H1 (cell line): ENCODE results near the gene TMEM129. TPM values are rescaled to one million over a fixed set of nuclear protein-coding genes. Genes with fewer than 3 reads are reported as not detected.

Experiments
- ASH2L ChIP-seq: fragments of 200-600, 300-600 bp; sonication (generic); IDR thresholded peaks from one replicate; pipeline ENCODE4 v1.7.1; 2017; ENCODE audit warnings: low read length
- ATF2 ChIP-seq: IDR thresholded peaks from 2 replicates; pipeline ENCODE4 v1.6.1; 2012; ENCODE audit warnings: low read length, inconsistent platforms
- BACH1 ChIP-seq: IDR thresholded peaks from 2 replicates; pipeline ENCODE4 v1.6.1; 2012; ENCODE audit warnings: low read length, improper control_type of control experiment
- BRCA1 ChIP-seq: IDR thresholded peaks from 2 replicates; pipeline ENCODE4 v1.6.1; 2012; ENCODE audit warnings: low read depth, low read length, improper control_type of control experiment
- CREB1 ChIP-seq: IDR thresholded peaks from 2 replicates; pipeline ENCODE4 v1.6.1; 2012; ENCODE audit warnings: inconsistent platforms
- CTBP2 ChIP-seq: IDR thresholded peaks from 2 replicates; pipeline ENCODE4 v1.7.0; 2011; ENCODE audit warnings: borderline replicate concordance, mild to moderate bottlenecking, moderate library complexity, mixed read lengths, low read length; ENCODE audit not compliant: insufficient read depth, insufficient read length
- FOSL1 ChIP-seq: IDR thresholded peaks from 2 replicates; pipeline ENCODE4 v1.6.1; 2011; ENCODE audit warnings: mild to moderate bottlenecking, low read depth, low read length, moderate library complexity; ENCODE audit not compliant: insufficient read depth
- JUN ChIP-seq: IDR thresholded peaks from 2 replicates; pipeline ENCODE4 v1.6.1; 2011; ENCODE audit warnings: low read depth, mild to moderate bottlenecking, improper control_type of control experiment, low read length
- KDM1A ChIP-seq: fragments of 200-600, 300-600 bp; sonication (generic); IDR thresholded peaks from 2 replicates; pipeline ENCODE4 v1.7.1; 2016; ENCODE audit warnings: mild to moderate bottlenecking, low read length, borderline replicate concordance
- KDM4A ChIP-seq: IDR thresholded peaks from one replicate; pipeline ENCODE4 v1.7.1; 2012; ENCODE audit warnings: low read depth, mild to moderate bottlenecking, moderate library complexity, low read length, inconsistent platforms; ENCODE audit not compliant: severe bottlenecking
- KDM5A ChIP-seq: fragments of 200-600 bp; IDR thresholded peaks from 2 replicates; pipeline ENCODE4 v1.7.1; 2012; ENCODE audit warnings: mild to moderate bottlenecking, low read length, inconsistent platforms, mixed read lengths
- NRF1 ChIP-seq: IDR thresholded peaks from 2 replicates; pipeline ENCODE4 v1.6.1; 2011; ENCODE audit warnings: mild to moderate bottlenecking, low read depth, low read length, improper control_type of control experiment
- PHF8 ChIP-seq: fragments of 200-600 bp; sonication (generic); conservative IDR thresholded peaks from 2 replicates; pipeline ENCODE4 v1.7.1; 2012; ENCODE audit warnings: low read depth, mild to moderate bottlenecking, inconsistent platforms, low read length, moderate library complexity
- POLR2A ChIP-seq, 2 experiments: IDR thresholded peaks; 1 replicate in 1 of 2; 2 replicates in 1 of 2; pipeline ENCODE4 v1.6.1; 2011; ENCODE audit warnings: low read depth in 2 of 2, low read length in 2 of 2, mild to moderate bottlenecking in 2 of 2; ENCODE audit errors: control extremely low read depth in 1 of 2
- RAD21 ChIP-seq, 2 experiments: IDR thresholded peaks in 1 of 2; conservative IDR thresholded peaks in 1 of 2; 2 replicates each; pipeline ENCODE4 v1.6.1; 2011; ENCODE audit warnings: low read depth in 2 of 2, low read length in 2 of 2, improper control_type of control experiment in 1 of 2, inconsistent platforms in 1 of 2, mild to moderate bottlenecking in 1 of 2, moderate library complexity in 1 of 2
- RBBP5 ChIP-seq: IDR thresholded peaks from 2 replicates; pipeline ENCODE4 v1.7.1; 2012; ENCODE audit warnings: low read depth, mild to moderate bottlenecking, inconsistent platforms, low read length, moderate library complexity, borderline replicate concordance
- SIX5 ChIP-seq: IDR thresholded peaks from 2 replicates; pipeline ENCODE4 v1.6.1; 2011; ENCODE audit warnings: mild to moderate bottlenecking, low read depth, low read length
- SRF ChIP-seq: IDR thresholded peaks from 2 replicates; pipeline ENCODE4 v1.6.1; 2011; ENCODE audit warnings: mild to moderate bottlenecking, low read depth, low read length, moderate library complexity
- TAF1 ChIP-seq: IDR thresholded peaks from 2 replicates; pipeline ENCODE4 v1.6.1; 2011; ENCODE audit warnings: mild to moderate bottlenecking, low read depth, low read length
- polyA plus RNA-seq, 7 experiments: library from polyadenylated mRNA; depleted of rRNA in 3 of 7; stranded (reverse) in 5 of 7; unstranded in 2 of 7; fragments of >200 nt in 5 of 7; fragments of 200-250 nt in 2 of 7; gene quantifications; 1 replicate in 5 of 7; 2 replicates in 1 of 7; 4 replicates in 1 of 7; pipeline versions ENCODE4 v1.2.1 to v1.2.3, GENCODE V29; 2011 to 2013; ENCODE audit warnings: missing spikeins in 2 of 7, mixed read lengths in 2 of 7
- total RNA-seq: library from RNA; stranded (reverse); fragmentation: NEBNext Ultra II Directional; extraction: Animal tissue kit (Norgen Biotek cat#: 25700); gene quantifications from 2 replicates; pipeline ENCODE4 v1.2.1, GENCODE V29; 2021

Gene TMEM129
- total and polyA plus RNA-seq, 2 of the 8 experiments (the other 6 are each of a cell fraction or from before 2014, with no cell fraction given) = 31.5 to 58.7 TPM

DNA sequence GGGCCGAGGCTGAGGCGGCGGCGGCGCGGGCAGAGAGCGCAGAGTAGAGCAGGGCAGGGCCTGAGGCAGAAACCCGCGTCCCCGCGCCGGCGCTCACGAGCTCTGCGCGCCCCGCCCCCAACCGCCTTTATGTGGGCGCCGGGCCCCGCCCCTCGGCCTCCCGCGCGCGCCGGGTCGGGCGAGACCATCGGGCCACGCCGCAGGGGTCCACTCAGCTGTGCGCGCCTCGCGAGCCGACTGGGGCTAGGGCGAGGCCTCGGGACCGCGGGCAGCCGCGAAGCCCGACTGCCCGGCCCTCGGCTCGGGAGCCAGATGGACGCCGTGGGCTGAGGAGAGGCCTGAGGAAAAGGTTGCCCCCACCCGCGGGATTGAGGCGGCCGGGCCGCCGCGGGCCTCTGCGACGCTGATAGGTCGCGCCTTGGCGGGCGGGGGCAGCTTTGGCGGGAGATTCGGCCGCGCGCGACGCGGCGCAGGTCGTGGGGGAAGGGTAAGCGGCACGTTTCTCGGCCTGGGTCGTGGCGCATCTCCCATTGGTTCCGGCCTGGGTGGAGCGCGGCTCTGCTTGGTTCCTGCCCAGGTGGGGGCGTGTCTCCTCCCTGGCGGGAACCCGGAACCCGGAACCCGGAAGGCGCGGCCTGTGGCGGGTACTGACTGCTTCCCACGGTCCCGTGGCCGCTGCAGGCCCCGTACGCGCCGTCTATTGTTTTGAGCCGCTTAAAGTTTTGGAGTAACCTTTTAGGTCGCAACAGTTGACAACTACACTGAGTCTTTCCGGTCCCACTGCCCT is 8.7 kb downstream of the TMEM129 start, which contains the start of gene SLBP (continued):
- peak; percentile 91 for TF ChIP-seq ASH2L
- TF ChIP-seq CREB1 = no peak
- TF ChIP-seq NRF1 = no peak
- no peak for TF ChIP-seq BRCA1
- TF ChIP-seq PHF8 = peak; percentile 83
- no peak for TF ChIP-seq KDM1A
- no peak for TF ChIP-seq KDM5A
- no peak for TF ChIP-seq RAD21 (IDR thresholded peaks at IDR 0.05 in 1 of 2, conservative IDR thresholded peaks at IDR 0.05 in 1 of 2; ENCODE audit: low read depth in 2 of 2, low read length in 2 of 2)
- peak; percentile 67 for TF ChIP-seq CTBP2
- no peak for TF ChIP-seq SIX5
- no peak for TF ChIP-seq ATF2
- TF ChIP-seq POLR2A (IDR thresholded peaks at IDR 0.05; ENCODE audit: control extremely low read depth in 1 of 2, low read depth in 2 of 2, low read length in 2 of 2) = peak in 1 of 2 experiments; percentile 82; a peak in 2 of 3 replicates
- TF ChIP-seq RBBP5 = no peak
- TF ChIP-seq BACH1 = peak; percentile 86; the same call in 1 of the 2 replicates
- no peak for TF ChIP-seq JUN
- peak; percentile 42 for TF ChIP-seq KDM4A
- TF ChIP-seq SRF = no peak
- peak; percentile 66; the same call in 1 of the 2 replicates for TF ChIP-seq TAF1
- TF ChIP-seq FOSL1 = no peak
